OCI-LY1 (cell line): ENCODE data around the gene CAPN11.

Experiments
- H2AFZ ChIP-seq: fragments of 200-600 bp; sonication (generic), shearing (Covaris generic); 2 replicates; pipeline ENCODE4 v1.6.0; 2014; ENCODE audit warnings: antibody characterized with exemption, mild to moderate bottlenecking, low read length
- H3F3A ChIP-seq: fragments of 200-600 bp; sonication (generic), shearing (Covaris generic); 2 replicates; pipeline ENCODE4 v1.6.0; 2014; ENCODE audit warnings: mild to moderate bottlenecking, antibody characterized with exemption, low read length, moderate library complexity; ENCODE audit not compliant: insufficient read depth
- H3K27ac ChIP-seq: fragments of 200-600 bp; sonication (generic); 2 replicates; pipeline ENCODE4 v1.5.1; 2014; ENCODE audit warnings: low read length, mixed run types, mild to moderate bottlenecking, low read depth; ENCODE audit not compliant: poor library complexity, severe bottlenecking
- H3K27me3 ChIP-seq: fragments of 200-600 bp; sonication (generic); 2 replicates; pipeline ENCODE4 v1.6.0; 2014; ENCODE audit warnings: antibody characterized with exemption, mild to moderate bottlenecking, low read length, moderate library complexity; ENCODE audit not compliant: insufficient read depth
- H3K36me3 ChIP-seq: fragments of 200-600 bp; sonication (generic); 2 replicates; pipeline ENCODE4 v1.6.1; 2014; ENCODE audit warnings: mild to moderate bottlenecking, antibody characterized with exemption, low read length, moderate library complexity, mixed read lengths; ENCODE audit not compliant: insufficient read depth
- H3K4me1 ChIP-seq: fragments of 200-600 bp; sonication (generic); 2 replicates; pipeline ENCODE4 v1.5.1; 2014; ENCODE audit warnings: mild to moderate bottlenecking, low read length, moderate library complexity; ENCODE audit not compliant: insufficient read depth, severe bottlenecking
- H3K4me2 ChIP-seq: fragments of 200-600 bp; sonication (generic), shearing (Covaris generic); 2 replicates; pipeline ENCODE4 v1.6.1; 2014; ENCODE audit warnings: low read length
- H3K4me3 ChIP-seq: fragments of 200-600 bp; sonication (generic); 2 replicates; pipeline ENCODE4 v1.5.1; 2014; ENCODE audit warnings: low read length, low read depth, mild to moderate bottlenecking, mixed read lengths; ENCODE audit not compliant: poor library complexity, severe bottlenecking
- H3K79me2 ChIP-seq: fragments of 200-600 bp; shearing (Covaris generic); 2 replicates; pipeline ENCODE4 v1.6.1; 2016; ENCODE audit warnings: mixed run types, low read length, mixed read lengths; ENCODE audit not compliant: insufficient read depth
- H3K9ac ChIP-seq: fragments of 200-600 bp; sonication (generic), shearing (Covaris generic); 2 replicates; pipeline ENCODE4 v1.6.1; 2014; ENCODE audit warnings: mild to moderate bottlenecking, low read length, mixed read lengths
- H3K9me2 ChIP-seq: fragments of 200-600 bp; sonication (generic), shearing (Covaris generic); 2 replicates; pipeline ENCODE4 v1.6.1; 2014; ENCODE audit warnings: low read depth, mild to moderate bottlenecking, low read length, mixed read lengths
- H3K9me3 ChIP-seq: fragments of 200-600 bp; shearing (Covaris generic); 2 replicates; pipeline ENCODE4 v1.6.1; 2014; ENCODE audit warnings: low read length, mixed read lengths
- H4K20me1 ChIP-seq: fragments of 200-600 bp; sonication (generic), shearing (Covaris generic); 2 replicates; pipeline ENCODE4 v1.6.0; 2016; ENCODE audit warnings: mild to moderate bottlenecking, low read length; ENCODE audit not compliant: insufficient read depth
- EZH2 ChIP-seq: fragments of 200-600 bp; sonication (generic), shearing (Covaris generic); IDR thresholded peaks from 2 replicates; pipeline ENCODE4 v1.8.0; 2017; ENCODE audit warnings: borderline replicate concordance, mixed run types, mild to moderate bottlenecking, antibody characterized with exemption, low read length, moderate library complexity, mixed read lengths
- TF ChIP-seq, protein P1 (sequence below): fragments of 200-600 bp; sonication (generic), shearing (Covaris generic); IDR thresholded peaks from 2 replicates; pipeline ENCODE4 v1.5.1; 2017; ENCODE audit warnings: mild to moderate bottlenecking, antibody characterized with exemption, low read length, moderate library complexity, mixed read lengths

CAPN11 gene

DNA sequence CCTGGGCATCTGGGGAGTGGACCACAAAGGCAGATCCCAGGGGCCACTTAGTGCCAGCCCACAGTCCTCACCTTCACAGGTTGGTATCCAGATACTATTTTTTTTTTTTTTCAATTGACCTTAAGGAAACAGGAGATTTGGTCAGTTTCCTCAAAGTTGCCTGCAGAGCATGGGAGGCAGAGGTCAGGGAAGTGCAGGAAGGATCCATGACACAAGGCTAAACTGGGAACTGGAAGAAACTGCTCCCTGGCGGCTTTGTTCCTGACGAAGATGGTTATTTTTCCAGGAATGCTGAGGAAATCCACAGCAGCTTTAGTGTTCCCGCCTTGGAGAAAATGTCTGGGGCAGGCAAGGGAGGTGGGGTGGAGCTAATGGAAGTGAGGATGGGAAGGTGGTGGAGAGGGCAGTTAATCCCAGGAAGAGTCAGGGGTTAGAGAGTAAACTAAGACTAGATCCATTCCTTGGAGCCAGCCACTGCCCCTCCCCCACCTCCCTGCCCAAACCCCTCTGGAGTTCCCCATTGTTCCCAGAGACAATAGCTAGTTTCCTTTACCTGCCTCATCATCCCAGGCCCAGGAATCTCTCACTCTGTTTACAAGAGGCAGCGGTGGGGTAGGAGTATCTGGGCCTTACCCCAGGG lies 43.8 kb downstream of the CAPN11 start:
- Histone ChIP-seq H3K9ac (no peak overlapping the region), H3K27me3 (no peaks in the 10 kb centered on the region; the same call in 1 of the 2 replicates), H3K9me3 (no peaks in the 10 kb centered on the region), H3K9me2 (no peaks in the 10 kb centered on the region), H2AFZ (no peak overlapping the region), H3K79me2 (no peaks in the 10 kb centered on the region), H4K20me1 (no peaks in the 10 kb centered on the region), H3K4me3 (no peak overlapping the region), H3K27ac (no peak overlapping the region), H3F3A (no peaks in the 10 kb centered on the region), H3K36me3 (no peaks in the 10 kb centered on the region), H3K4me1 (no peaks in the 10 kb centered on the region), H3K4me2 (no peak overlapping the region)
- TF ChIP-seq EZH2, result no peak
- TF ChIP-seq, protein P1, sequence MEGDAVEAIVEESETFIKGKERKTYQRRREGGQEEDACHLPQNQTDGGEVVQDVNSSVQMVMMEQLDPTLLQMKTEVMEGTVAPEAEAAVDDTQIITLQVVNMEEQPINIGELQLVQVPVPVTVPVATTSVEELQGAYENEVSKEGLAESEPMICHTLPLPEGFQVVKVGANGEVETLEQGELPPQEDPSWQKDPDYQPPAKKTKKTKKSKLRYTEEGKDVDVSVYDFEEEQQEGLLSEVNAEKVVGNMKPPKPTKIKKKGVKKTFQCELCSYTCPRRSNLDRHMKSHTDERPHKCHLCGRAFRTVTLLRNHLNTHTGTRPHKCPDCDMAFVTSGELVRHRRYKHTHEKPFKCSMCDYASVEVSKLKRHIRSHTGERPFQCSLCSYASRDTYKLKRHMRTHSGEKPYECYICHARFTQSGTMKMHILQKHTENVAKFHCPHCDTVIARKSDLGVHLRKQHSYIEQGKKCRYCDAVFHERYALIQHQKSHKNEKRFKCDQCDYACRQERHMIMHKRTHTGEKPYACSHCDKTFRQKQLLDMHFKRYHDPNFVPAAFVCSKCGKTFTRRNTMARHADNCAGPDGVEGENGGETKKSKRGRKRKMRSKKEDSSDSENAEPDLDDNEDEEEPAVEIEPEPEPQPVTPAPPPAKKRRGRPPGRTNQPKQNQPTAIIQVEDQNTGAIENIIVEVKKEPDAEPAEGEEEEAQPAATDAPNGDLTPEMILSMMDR, result no peak

DNA sequence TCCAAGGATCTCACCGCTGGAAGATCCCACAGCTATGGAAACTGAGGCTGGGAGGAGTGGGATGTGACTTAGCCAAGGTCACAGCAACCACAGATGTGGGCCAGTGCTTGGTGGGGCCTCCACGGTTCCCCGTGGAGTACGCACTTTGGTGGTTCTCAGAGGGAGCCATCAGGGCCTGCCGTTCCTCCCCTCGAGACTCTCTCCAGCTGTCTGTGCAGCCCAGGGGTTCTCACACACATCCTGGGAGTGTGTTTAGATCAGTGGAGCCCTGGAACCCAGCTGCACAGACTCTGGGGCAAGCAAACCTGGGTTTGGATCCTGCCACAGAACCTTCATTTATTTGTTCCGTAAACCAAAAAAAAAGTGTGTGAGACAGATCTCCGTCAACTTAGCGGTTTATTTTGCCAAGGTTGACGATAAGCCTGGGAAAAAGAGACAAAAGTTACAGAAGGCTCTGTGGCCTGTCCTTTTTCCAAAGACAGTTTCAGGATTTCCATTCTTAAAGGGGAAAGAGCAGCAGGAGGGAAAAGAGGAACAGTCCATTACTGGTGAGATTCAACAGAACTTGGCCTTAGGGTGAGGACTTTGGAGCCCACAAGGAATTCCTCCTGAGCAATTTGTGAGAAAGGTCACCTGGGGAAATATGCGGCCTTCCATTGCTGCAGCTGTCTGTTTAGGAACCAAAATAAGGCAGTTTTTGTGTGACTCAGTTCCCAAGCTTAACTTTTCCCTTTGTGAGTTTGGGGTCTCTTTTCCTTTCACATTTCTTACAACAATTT lies 44.5 kb downstream of the CAPN11 start:
- Histone ChIP-seq H3K9ac (no peak overlapping the region), H3K36me3 (no peaks in the 10 kb centered on the region), H3K9me2 (no peaks in the 10 kb centered on the region), H3K4me3 (no peak overlapping the region), H3K4me2 (no peak overlapping the region), H3K4me1 (no peaks in the 10 kb centered on the region), H3K9me3 (no peaks in the 10 kb centered on the region), H3K27me3 (no peaks in the 10 kb centered on the region; the same call in 1 of the 2 replicates), H3K27ac (no peak overlapping the region), H3F3A (no peaks in the 10 kb centered on the region), H2AFZ (no peak overlapping the region), H3K79me2 (no peaks in the 10 kb centered on the region), H4K20me1 (no peaks in the 10 kb centered on the region)
- TF ChIP-seq EZH2, result no peak
- TF ChIP-seq, protein P1, result no peak

DNA sequence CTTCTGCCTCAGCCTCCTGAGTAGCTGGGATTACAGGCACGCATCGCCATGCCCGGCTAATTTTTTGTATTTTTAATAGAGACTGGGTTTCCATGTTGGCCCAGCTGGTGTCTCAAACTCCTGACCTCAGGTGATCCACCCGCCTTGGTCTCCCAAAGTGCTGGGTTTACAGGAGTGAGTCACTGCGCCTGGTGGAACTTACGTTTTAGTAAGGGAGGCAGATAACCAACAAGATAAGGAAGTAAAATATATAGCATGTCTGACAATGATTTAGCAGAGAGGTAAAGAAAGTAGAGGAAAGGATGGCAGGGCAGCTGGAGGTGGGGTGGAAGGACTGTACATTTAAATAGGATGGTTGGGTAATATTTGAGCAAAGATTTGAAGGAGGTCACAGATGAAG lies 45.3 kb downstream of the CAPN11 start:
- TF ChIP-seq, protein P1, result no peak
- TF ChIP-seq EZH2, result no peak
- H3K9me2 ChIP-seq, result no peaks in the 10 kb centered on the region
- no peaks in the 10 kb centered on the region; the same call in 1 of the 2 replicates for H3K27me3 ChIP-seq
- H3K27ac ChIP-seq, result no peak overlapping the region
- H3K79me2 ChIP-seq, result no peaks in the 10 kb centered on the region
- no peaks in the 10 kb centered on the region for H3K9me3 ChIP-seq
- H3K4me1 ChIP-seq, result no peaks in the 10 kb centered on the region
- H3F3A ChIP-seq, result no peaks in the 10 kb centered on the region
- no peak overlapping the region for H3K9ac ChIP-seq
- no peak overlapping the region for H3K4me3 ChIP-seq
- H3K36me3 ChIP-seq, result no peaks in the 10 kb centered on the region
- H3K4me2 ChIP-seq, result no peak overlapping the region
- H4K20me1 ChIP-seq, result no peaks in the 10 kb centered on the region
- no peak overlapping the region for H2AFZ ChIP-seq
